Lower leg skin (tissue), 4 donors: ENCODE data around the gene IGFN1. TPM values are rescaled to one million over a fixed set of nuclear protein-coding genes. Genes with fewer than 3 reads are reported as not detected.
A peak's percentile ranks its signal among the peaks of the same experiment; 100 is the strongest.

Experiments
- DNase-seq, 2 donors: peaks; one replicate each; pipeline ENCODE4 v3.0.0-alpha.2; 2019; ENCODE audit warnings: low spot score in 2 of 2
- H3K4me3 ChIP-seq: fragments of 200-600 bp; sonication (generic); 2 replicates; pipeline ENCODE4 v1.5.1; 2017; ENCODE audit warnings: mild to moderate bottlenecking, low read depth; ENCODE audit not compliant: poor library complexity, severe bottlenecking
- POLR2A ChIP-seq, 2 donors: fragments of 450-650 bp; IDR thresholded peaks; one replicate each; pipeline ENCODE4 v1.6.1; 2016 to 2017; ENCODE audit warnings: antibody characterized with exemption in 2 of 2, mild to moderate bottlenecking in 1 of 2, moderate library complexity in 1 of 2
- WGBS, 2 donors: methylation state at CpG; one replicate each; pipeline ENCODE4 v1.1.5; 2018; 5-methylcytosine and 5-hydroxymethylcytosine counted together
- intact Hi-C: fragments of 100-400 bp; cut with DNase I; formaldehyde crosslinking; loops from one replicate; pipeline ENCODE4 v1.15.0; 2023; ENCODE audit warnings: low total_unique reads
- total RNA-seq, 4 donors: library from RNA; depleted of rRNA; stranded (reverse); fragments of >200 nt; gene quantifications; one replicate each; pipeline ENCODE4 v1.1.0, GENCODE V29; 2016
- TF ChIP-seq, protein P1 (sequence below), 3 donors: fragments of 450-650 bp; IDR thresholded peaks; one replicate each; pipeline ENCODE4 v1.5.1; 2016; ENCODE audit warnings: antibody characterized with exemption in 3 of 3, mild to moderate bottlenecking in 3 of 3, moderate library complexity in 2 of 3

IGFN1 gene
- total RNA-seq, 4 donors from 2014 or later, result 0.32 TPM; not detected in 3

DNA sequence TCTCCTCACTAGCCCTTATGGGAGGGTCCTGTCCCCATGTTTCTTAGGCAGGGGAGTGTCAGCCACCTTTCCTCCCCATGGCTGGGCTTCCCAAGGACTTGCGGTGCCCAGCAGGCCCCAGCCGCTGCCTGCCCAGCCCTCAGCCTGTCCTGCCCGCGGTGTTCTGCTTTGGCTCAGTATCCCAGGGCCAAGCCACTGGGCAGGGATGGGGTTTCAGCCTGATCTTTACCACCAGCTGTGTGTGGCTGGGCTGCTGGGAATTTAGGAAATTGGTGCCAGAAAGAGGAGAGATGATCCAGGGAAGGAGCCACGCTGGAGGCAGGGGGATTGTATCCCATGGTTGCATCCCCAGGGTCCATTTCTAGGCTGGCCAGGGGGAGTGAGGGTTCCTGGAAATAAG, 6.9 kb upstream of the IGFN1 start:
- intact Hi-C loops, result no loop called here
- WGBS, 2 donors, result 78 to 79% methylated on average over 4 to 5 of the region's 5 CpGs
- no peak overlapping the region for H3K4me3 ChIP-seq
- DNase-seq, result peak in 1 of 2 donors; percentile 70
- TF ChIP-seq POLR2A (IDR thresholded peaks at IDR 0.05), result no peak
- TF ChIP-seq, protein P1, sequence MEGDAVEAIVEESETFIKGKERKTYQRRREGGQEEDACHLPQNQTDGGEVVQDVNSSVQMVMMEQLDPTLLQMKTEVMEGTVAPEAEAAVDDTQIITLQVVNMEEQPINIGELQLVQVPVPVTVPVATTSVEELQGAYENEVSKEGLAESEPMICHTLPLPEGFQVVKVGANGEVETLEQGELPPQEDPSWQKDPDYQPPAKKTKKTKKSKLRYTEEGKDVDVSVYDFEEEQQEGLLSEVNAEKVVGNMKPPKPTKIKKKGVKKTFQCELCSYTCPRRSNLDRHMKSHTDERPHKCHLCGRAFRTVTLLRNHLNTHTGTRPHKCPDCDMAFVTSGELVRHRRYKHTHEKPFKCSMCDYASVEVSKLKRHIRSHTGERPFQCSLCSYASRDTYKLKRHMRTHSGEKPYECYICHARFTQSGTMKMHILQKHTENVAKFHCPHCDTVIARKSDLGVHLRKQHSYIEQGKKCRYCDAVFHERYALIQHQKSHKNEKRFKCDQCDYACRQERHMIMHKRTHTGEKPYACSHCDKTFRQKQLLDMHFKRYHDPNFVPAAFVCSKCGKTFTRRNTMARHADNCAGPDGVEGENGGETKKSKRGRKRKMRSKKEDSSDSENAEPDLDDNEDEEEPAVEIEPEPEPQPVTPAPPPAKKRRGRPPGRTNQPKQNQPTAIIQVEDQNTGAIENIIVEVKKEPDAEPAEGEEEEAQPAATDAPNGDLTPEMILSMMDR (IDR thresholded peaks at IDR 0.05), result no peak

DNA sequence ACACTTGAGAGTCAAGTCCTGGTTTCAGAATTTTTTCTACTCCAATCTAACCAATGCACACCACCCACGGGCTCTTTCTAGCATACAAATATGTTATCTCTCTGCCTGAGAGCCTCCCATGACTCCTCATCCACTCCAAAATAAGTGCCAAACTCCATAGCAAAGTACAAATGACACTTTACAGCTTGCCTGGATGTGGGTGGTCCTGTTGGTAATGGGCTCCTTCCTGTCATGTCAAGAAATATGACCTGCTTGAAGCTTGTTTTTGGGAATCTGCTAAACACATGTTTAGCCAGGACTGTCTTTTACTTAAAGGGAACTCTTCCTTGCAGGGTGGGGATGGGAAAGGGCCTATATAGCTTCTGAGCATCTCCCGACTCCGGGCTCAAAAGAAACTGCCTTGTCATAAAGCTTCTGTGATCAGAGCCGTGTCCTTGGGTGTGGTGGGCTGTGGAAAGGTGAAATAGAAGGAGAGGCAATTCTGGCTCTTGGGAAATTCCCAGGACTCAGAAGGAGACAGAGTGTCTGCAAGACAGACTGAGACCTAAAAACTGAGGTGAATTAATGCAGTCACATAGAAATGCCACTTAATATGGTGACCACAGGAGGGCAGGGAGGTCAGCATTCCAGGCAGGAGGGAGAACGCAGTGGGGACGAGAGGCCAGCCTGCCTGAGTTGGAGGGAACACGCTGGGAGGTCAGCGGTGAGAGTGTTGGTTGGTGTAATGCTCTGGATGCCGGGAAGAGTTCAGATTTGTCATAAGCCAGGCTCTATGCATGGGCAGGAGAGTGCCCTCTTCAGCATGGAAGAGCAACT, 6.1 kb upstream of the IGFN1 start:
- TF ChIP-seq, protein P1 (IDR thresholded peaks at IDR 0.05), result no peak
- no peak for TF ChIP-seq POLR2A (IDR thresholded peaks at IDR 0.05)
- intact Hi-C loops, result no loop called here
- 41 to 47% methylated on average over 9 of the region's 9 CpGs for WGBS, 2 donors
- DNase-seq, result peak in 1 of 2 donors; percentile 76
- H3K4me3 ChIP-seq, result no peak overlapping the region

DNA sequence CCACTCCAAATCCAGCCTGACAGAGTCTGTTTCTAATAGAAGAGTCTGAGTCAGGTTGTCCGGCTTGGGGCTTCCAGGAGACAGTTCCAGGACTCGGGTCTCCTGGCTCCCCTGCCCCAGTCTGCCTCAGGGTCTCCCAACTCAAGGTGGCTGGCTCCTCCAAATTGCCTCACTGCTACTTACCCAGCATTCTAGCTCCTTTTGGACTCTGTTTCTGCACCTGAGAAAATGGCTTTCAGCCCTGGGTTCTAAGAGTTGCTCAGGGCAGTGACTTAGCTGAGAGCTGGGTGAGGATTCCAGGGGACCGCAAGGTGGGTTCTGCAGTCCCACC, 5.5 kb upstream of the IGFN1 start:
- no peak for DNase-seq
- 35 to 38% methylated on average over 3 of the region's 3 CpGs for WGBS, 2 donors
- no peak overlapping the region for H3K4me3 ChIP-seq
- TF ChIP-seq, protein P1 (IDR thresholded peaks at IDR 0.05), result no peak
- TF ChIP-seq POLR2A (IDR thresholded peaks at IDR 0.05), result no peak
- intact Hi-C loops, result no loop called here

DNA sequence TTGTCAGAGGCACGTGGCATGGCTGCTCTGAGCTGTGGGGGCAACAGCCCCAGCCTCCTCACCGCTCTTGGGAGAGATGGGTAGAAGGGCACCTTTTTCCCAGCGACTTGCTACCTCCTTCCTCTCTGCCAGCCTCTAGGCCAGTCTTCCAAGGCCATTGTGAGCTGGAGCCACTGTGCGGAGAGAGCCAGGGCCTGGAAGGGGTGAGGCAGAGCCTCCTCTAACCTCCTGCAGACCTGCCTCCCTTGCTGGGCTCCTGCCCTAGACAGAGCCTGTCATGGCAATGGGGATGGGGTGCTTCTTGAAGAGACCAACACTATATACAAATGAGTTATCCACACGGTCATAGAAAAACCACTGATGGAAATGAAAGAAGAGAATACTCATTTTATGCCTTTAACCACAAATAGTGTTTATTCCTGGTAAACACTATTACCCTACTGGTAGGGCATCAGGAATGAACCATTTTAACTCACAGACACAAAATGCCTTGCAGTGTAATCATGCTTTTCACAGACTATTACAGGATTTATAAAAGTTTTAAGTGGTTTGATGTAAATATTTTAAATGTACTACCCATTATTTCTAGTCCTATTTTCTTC, 5.0 kb upstream of the IGFN1 start:
- H3K4me3 ChIP-seq, result no peak overlapping the region
- no peak for DNase-seq
- intact Hi-C loops, result no loop called here
- WGBS, 2 donors, result 93 to 94% methylated on average over 5 of the region's 5 CpGs
- no peak for TF ChIP-seq POLR2A (IDR thresholded peaks at IDR 0.05)
- TF ChIP-seq, protein P1 (IDR thresholded peaks at IDR 0.05), result no peak

DNA sequence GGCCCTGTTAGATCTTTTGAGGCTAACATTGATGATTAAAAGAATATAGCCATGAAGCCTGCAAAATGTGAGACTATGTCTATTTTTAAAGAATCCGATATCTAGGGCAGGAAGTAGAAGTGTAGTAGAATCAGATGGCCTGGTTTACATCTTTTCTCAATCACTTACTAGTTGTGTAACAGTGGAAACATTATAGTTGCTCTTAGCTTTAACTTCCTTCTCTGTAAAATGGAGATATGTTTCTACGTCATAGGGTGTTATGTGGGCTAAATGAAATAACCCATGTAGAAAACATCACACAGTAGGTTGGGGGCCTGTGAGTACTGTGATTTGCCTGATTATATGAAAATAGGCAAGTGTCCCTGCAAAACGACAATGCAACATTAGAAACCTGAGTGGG, 4.4 kb upstream of the IGFN1 start:
- 82 to 85% methylated on average over 3 of the region's 3 CpGs for WGBS, 2 donors
- no peak overlapping the region for H3K4me3 ChIP-seq
- intact Hi-C loops, result no loop called here
- no peak for DNase-seq
- TF ChIP-seq, protein P1 (IDR thresholded peaks at IDR 0.05), result no peak
- TF ChIP-seq POLR2A (IDR thresholded peaks at IDR 0.05), result no peak
